HG03442 (cell line): ENCODE measurements around the gene BOK.

Experiments
- ATAC-seq: cut with Tn5 transposase; IDR thresholded peaks from one replicate; pipeline ENCODE4 v1.9.1; 2021; ENCODE audit warnings: mild to moderate bottlenecking, moderate library complexity; ENCODE audit not compliant: unreplicated experiment

BOK gene

DNA sequence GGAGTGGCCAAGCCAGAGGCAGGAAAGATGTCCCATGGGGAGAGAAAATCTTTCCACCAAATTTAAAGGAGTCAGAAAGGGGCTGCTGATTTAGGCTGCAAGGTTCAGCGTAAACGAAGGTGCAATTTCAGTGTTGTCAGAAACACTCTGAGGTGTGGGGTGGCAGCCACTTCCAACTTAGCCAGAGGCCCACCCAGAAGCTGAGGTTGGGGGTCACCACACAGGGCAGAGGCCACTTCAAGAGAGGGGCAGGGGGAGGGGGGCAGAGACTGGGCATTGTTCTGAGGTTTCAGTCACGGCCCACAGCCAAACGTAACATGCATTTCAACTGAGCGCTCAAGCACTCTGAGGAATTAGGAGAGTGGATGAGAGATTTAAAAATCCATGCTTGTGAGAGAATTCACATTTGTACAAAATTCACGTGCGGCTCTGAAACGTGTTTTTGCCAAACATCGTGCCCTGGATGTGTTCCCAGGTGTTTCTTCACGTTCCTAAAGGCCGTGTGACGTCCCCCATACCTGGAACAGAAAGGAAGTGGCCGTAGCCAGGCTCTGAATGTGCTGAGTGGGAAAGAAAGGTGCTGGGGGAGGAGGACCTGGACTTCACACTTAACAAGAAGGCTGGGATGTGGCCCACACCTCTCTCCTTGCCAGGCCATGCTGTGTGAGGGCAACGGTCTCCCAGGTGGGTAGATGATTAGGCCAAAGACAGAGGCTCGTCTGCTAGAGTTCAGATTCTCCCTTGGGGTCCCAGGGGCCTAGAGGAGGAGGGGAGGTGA lies 19.5 kb upstream of the BOK start:
- no peak for ATAC-seq

DNA sequence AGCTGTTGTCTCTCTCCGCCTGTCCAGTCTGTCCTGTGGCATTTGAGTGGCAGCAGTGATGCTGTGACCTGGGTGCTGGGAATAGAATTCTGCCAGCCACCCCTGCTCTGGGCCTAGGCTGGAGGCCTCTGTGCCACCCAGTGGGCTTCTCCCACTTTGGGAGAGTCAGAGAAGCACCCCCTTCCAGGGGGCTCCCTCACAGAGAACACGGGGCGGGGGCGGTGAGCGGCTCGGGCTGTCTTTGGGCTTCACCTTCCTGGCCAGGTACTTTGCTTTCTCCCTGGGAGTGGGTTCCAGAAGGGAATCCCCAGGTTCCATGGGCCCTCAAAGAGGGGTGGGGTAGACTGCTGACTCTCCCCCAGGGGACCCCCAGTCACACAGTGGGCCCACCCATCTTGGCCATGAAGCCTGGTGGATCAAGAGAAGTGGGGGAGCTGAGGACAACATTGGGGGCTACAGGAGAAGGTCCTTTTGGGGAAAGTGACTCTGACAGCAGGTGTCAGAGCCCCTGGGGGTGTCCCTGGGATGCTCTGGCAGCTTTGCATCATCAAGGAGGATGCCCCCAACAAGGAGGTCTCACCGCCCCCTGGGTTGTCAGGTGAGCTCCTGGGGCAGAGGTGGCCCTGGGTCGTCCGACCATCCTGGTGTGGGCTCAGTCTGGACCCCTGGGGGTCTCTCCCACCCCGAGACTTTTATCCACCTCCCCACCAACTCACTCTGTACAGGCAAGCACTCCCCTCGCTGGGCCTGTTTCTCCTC lies 18.8 kb upstream of the BOK start:
- no peak for ATAC-seq

DNA sequence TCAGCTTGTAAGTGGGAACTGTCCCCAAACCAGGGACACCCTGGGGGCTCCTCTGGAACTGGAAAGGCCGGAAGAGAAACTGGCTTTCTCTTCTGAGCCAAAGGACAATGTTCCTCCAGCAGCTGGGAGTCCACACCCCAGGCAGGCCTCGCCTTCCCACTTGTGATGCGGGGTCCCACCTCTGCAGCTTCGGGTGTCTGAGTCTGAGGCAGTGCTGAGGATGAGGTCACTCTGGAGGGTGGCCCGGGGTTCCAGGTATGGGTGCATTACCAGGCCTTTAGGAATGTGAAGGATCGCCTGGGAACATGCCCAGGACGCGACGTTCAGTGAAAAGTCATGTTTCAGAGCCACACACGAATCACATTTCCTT lies 18.2 kb upstream of the BOK start:
- ATAC-seq = no peak

DNA sequence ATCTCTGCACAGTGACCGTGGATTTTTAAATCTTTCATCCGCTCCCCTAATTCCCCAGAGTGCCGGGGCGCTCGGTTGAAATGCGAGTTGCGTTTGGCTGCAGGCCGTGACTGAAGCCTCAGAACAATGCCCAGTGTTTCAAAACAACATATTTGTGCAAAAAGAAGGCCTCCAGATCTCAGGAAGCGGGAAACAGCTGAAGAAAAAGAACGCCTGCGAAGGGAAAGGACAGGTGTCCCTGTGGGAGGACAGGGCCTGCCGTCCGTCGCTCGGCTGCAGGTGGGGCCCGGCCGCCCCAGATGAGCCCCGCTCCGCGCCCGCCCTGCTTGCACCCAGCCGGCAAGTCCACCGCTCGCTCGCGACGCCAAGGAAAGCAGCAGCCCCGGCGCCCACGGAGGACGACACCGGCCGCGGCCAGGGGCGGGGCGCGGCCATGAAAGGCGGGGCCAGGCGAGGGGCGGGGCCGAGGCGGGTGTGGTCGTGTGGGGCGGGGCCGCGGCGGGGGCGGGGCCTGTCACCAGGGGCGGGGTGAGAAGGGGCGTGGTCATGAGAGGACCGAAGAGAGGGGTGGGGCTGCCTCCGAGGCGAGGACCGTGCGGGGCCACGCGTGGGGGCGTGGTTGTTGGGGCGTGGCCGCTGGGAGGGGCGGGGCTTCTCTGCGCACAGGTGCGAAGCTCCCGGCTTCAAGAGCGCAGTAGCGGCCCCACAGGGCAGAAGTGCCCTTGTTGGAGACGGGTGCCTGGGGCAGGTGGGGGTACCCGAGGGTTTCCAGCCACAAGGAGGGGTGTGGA lies 17.6 kb upstream of the BOK start:
- ATAC-seq = no peak

DNA sequence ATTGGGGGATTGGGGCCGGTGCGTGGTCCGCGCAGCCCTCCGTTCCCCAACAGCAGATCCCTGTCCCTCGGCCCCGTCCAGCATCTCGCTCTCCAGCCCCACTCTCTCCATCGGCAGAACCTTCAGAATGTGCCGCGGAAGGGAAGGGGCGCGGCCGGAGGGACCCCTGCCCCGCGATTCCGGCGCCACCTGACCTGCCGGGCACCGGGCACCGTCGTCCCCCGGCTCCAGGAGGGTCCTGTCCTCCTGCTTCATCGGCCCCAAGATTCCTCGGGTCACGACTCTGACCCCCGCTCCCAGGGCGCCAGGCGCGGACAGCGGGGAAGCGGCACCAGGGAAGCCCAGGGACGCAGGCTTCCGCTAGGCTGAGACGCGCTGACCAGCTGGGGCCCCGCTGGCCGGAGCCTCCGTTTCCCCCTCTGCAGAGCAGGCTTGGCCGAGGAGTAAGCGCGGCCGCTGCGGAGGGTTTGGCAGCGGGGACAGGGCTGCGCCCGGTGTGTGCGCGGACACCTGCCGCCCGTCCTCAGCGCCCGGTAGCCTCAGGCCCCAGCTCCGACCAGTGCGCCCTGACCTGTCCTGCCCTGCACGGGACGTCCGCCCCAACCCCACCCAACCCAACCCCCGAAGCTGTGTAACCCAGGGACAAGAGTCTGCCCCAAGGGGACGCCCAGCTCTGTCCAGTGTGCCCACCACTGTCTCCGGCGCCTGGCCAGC lies 16.8 kb upstream of the BOK start:
- no peak for ATAC-seq

DNA sequence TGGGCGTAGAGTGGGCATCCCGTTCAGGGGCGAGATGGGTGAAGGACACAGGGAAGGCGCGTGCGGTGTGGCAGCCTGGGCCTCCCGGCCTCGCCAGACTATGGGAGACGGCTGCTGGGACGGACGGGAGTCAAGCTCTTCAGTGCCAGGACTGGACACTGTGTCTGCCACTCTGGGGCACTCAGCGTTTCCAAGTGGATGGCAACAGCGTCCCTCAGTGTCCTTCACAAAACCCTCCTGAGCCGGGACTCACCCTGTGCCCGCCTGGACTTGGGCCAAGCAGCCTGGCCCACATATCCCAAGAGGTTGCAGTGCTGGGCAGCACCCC lies 16.3 kb upstream of the BOK start:
- no peak for ATAC-seq

DNA sequence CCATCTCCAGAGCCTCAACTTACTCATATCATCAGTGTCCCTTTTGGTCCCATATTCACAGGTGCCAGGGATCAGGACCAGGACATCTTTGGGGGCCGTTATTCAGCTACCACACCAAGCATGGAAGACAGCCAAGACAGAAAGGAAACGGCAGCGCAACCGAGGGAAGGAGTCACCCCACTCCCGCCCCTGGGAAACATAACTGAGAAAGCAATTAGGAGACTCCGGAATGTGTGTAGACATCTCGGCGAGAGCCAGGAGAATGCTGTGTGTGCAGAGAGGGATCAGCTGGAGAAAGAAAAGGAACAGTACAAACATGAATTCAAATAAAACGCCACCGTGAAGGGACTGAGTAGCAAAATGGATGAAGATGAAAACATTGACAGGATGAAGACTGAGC lies 13.4 kb upstream of the BOK start:
- ATAC-seq = no peak

DNA sequence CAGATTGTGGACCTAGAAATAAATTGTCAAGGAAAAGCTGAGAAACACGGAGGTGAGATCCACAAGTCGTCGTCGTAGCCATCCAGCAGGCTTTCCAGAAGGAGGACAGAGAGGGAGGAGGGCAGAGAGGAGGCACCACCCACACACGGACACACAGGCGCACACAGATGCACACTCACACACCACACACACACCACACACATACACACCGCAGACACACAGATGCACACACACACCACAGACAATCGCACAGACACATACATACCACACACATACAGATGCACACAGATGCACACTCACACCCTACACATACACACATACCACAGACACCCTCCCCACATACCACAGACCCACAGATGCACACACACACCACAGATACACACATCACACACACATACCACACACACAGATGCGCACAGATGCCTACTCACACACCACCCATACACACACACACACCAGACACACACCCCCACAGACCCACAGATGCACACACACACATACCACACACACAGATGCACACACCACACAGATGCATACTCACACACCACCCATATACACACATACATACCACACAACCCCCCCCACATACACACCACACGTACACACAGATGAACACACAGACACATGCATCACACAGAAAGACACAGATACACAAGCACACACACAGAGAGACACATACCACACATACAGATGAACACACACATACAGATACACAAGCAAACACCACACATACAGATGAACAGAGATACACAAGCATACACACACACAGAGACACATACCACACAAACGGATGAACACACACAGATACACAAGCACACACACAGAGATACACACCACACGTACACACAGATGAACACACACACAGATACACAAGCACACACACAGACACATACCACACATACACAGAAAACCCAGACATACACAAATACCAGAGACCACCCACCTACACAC lies 12.7 kb upstream of the BOK start:
- no peak for ATAC-seq

DNA sequence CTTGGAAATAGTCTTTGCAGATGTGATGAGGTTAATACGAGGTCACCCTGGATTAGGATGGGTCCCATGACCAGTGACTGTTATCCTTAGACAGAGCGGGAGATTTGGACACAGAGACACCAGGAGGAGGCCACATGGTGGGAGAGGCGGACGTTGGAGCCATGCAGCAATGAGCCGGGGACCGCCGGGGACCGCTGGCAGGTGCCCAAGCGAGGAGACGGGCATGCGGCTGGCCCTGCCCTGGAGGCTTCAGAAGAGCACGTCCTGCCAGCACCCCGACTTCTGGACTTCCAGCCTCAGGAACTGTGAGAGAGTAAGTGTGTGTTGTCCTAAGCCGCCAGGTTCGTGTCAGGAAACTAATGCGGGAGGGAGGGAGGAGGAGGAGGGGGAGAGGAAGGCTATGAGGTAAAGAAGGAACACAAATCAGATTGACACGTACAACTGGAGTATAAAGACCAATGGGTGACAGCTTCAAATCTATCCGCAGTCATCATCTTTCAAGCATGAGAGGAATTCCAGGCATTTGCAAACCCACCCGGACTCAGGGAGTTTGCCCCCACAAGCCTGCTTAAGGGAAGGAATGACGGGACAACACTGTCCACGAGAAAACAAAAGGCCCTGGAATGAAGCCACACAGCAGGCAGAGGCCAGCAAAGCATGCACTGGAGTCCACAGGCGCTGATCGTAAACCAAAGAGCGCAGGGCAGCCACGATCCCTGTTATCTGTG lies 11.6 kb upstream of the BOK start:
- ATAC-seq = no peak

DNA sequence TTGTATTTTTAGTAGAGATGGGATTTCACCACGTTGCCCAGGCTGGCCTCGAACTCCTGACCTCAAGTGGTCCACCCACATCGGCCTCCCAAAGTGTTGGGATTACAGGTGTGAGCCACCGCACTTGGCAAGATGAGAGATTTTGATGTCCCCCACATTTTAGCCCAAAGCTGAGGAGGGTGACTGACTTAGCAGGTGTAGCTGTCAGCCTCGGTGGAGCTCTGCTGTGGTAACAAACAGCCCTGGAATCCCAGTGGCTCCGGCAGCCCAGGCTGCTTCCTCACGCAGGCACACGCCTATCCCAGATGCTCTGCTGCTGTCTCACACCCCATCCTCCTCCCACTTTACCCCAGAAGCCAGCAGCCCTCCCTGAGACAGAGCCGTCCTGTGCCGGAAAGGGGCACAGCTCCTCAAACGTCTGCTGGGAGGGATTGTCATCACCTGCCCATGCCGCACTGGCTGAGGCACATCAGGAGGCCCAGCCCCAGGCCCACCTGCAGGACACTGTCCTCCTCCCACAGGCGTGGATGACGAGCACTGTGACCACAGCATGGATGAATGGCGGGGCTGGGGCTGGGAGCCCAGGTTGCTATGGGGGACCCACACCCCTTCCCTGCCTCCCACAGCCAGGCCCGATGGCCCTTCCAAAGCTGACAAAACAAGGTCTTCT lies 10.6 kb upstream of the BOK start:
- ATAC-seq = no peak

DNA sequence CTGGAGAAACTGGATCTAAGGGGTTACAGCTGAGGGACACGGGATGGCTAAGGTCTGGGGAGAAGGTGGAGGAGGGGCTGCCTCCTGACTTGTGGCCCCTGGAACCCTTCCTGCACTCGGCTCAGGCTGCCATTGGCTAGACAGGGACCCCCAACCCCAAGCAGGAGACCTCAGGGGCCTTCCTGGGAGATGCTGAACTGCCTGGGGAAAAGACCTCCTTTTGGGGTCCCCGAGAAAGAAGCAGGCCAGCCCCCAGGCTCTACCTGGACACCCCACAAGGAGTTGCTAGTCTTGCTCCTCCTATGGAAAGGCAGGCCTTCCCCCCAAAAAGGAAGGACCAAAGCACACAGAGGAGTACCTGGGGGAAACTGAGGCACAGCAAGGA lies 10.1 kb upstream of the BOK start:
- no peak for ATAC-seq

DNA sequence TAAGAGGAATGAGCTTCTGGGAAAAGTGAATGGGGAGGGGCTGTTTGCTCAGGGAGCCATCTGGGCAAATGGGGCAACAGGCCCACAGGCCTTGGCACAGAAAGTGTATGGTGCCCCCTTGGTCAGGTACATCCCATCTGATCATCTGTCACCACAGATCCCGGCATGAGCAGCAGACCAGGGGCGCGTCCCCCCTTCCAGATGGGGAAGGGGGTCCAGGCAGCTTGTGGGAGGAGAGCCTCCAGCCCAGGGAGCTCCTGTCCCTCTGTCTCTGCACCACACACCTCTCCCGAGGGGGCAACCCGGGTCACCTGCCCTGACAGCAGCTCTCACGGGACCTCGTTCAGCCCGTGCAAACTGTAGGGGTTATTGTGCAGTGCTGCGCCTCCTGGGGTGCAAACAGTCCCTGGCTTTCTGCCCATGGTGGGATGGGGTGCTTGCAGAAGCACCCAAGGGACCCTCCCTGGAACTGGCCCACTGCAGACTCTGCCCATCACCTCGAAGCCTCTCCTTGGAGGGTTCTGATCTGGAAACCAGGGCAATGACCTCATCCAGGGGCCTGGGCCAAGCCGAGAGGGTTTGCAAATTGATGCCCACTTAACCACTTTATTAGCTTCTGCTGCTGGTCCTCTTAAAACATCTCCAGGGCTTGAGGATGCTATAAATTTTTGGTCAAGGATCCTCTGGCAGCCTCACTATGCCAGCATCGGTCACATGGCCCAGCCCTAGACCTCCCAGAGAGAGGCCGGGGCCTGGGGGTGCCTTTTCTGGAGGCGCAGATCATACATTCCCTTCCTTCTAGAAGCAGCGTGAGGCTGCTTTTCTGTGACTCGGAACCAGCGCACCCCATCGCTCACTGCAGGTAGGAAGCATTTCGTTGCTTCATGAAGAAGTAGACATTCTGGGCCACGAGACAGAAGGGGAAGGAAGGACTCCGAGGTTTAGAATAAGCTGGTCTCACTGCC lies 7.6 kb upstream of the BOK start:
- ATAC-seq = no peak

DNA sequence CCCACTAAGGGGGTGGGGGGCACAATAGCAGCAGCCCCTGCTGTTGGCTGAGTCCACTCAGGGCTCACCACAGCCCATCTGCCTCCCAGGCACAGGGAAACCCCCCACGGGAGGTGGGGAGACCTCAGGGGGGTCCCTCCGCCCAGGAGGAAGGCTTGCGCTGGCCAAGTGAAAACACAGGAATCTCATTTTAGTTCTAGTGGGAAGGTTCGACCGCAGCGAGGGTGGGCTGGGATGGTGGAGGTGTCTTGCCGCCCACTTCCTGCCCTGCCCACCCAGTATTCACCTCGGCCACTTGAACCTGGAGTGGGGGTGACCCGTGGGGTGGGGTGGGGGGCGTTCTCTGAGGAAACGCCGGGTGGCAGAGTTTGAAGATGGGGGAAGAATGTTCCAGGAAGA lies 6.9 kb upstream of the BOK start:
- no peak for ATAC-seq

DNA sequence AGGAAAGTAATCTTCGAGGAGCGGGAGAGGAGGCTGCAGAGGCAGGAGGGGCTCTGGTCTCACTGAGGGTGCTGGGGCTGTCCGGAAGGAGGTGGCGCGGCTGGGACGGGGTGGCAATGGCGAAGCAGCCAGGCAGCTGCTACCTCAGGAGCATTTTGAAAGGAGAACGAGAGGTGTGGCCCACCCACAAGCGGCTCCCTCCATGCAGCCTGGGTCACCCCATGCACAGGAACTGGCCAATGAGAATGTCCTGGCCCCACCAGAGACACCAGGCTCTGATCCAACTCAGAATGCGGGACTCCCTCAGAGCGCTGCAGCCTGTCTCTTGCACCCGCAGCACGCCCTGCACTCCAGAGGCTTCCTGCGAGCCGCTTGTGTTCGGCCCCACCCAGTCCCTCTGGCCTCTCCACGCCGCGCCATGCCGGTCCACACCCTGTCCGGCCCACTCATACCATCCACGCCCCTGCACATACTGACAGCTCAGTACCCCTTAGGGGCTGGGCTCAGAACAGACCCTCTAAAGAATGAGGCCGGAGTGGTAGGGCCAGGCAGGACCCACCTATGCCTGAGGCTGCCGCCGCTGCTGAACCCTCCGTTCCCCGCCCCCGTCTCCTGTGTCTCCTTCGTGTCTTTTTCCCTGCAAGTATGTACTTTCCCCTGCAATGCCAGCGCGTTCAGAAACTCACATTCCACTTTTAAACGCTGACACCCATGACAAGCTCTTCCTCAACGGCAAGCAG lies 6.4 kb upstream of the BOK start:
- no peak for ATAC-seq

DNA sequence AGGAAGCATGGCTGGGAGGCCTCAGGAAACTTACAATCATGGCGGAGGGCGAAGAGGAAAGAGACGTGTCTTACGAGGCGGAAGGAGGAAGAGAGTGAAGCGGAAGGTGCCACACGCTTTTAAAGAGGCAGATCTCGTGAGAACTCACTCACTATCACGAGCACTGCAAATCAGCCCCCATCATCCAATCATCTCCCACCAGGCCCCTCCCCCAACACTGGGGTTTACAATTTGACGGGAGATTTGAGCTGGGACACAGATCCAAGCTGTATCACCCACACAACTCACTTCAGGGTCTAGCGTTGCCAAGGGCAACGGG lies 5.1 kb upstream of the BOK start:
- ATAC-seq = no peak

DNA sequence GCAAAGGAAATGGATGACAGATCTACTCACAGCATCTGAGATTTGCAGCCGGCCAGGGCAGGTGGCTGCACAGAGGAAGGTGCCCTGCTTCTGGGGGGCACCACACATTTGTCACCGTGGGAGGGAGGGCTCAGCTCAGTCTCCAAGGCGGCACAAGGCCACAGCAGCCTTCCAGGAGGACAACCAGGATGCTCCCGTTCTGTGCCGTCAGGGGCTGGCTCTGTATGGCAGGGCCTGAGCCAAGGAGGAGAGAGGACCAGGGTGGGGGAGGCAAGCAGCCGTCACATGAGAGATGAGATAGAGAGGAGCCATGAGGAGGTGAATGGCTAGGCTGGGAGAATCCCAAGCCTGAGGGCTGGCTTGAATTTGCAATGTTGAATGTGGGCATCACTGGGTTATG lies 4.6 kb upstream of the BOK start:
- ATAC-seq = no peak

DNA sequence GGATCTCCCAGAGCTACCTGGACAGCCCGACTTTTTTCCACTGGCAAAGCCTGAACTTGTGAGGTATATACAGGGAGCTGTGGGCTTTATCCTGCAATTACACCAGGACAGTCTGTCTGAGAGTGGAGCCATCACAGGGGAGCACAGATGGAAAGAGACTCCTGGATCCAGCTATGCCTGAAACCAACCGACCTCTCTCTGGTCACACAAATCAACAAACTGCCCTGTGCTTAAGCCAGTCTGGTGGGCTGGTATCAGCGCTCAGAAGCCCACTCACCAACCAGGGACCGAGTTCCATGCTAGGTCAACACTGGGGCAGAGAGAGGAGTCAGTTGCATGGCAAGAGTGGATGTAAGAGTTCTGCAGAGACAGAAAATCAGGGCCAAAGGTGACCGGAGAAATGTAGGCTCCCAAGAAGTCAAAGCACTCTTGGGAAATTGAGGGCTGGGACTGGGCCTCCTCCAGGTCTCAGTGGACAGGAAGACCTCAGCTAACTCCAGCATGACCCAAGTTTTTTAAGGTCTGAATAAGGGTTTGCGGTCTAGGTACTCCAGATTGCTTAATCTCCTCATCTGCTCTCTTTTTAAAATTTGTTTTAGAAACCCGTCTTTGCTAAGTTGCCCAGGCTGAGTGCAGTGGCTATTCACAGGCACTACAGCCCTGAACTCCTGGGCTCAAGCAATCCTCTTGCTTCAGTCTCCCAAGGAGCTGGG lies 3.8 kb upstream of the BOK start:
- ATAC-seq = no peak
